Measurements from ENCODE around the gene ABHD8.
A peak's percentile ranks its signal among the peaks of the same experiment; 100 is the strongest.

Gene ABHD8

DNA sequence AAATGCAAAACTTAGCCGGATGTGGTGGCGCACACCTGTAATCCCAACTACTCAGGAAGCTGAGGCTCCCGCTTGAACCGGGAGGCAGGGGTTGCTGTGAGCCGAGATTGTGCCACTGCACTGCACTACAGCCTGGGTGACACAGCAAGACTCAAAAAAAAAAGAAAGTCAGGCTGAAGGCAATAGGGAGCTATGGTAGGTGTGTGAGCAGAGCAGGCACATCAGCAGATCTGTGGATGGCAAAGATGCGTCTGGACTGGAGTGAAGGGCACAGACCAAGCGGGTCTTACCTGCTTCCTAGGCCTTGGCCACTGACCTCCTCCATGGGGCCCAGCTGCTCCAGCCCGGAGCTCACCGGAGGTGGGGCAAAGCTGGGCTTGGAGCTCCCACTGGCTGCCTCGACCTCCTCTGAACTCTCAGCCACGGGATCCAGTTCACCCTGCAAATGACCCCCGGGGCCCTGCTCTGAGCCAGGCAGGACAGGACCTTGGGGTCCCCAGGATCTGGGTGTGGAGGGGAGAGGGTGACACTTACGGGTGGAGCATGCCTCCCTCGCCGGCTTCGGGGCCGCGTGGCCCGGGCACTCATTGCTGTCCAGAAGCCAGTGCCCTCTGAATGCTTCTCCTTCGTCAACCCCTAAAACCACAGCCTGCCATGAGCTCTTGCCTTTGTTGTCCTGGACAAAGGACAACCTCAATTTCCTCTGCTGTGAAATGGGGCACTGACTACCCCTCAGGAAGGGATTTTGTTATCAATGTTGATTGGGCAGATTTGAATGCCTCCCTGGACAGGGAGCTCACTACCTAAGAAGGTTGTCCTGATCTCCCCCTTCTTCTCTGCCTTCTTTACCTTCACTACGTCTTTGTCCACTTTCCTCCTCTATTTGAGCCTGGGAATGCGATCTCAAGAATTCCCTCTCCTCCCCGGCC lies 39.2 kb downstream of the ABHD8 start:
- DNase-seq: no peak

DNA sequence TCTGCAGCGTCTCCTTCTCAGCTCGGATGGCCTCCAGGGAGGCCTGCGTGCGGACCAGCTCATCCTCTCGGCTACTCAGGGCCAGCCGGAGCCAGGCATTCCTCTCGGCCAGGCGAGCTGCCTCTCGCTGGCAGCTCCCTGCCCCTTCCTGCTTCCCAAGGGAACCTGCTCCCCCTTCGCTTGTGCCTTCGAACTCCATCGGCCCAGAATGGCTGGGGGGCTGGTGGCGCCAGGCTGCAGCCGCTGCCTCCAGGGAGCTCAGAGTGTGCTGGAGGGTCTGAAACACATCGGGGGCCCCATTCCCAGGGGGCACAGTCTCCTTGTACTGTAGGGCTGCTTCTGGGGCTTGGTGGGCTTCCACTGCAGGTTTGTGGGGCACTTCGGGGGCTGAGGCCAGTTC lies 40.7 kb downstream of the ABHD8 start:
- no peak for DNase-seq

DNA sequence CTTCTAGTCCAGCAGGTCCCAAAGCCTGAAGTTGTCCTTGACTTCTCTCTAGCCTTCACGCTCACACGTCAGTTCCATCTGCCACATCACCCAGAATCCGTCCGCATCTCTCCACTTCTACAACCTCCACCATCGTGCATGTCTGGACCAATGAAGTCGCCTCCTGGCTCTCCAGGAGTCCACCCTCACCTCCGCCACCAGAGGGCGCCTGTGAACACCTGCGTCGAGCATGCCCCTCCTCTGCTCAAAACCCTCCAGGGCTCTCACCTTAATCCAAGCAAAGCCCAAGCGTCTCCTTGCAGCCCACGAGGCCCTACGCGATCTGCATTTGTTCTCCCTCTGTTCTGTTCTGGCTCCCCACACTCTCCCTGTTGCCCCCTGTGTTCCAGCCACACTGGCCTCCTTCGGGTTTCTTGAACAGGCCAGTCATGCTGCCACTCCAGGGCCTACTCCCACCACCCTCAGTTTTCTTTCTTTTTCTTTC lies 42.3 kb downstream of the ABHD8 start:
- DNase-seq: peak; percentile 88

DNA sequence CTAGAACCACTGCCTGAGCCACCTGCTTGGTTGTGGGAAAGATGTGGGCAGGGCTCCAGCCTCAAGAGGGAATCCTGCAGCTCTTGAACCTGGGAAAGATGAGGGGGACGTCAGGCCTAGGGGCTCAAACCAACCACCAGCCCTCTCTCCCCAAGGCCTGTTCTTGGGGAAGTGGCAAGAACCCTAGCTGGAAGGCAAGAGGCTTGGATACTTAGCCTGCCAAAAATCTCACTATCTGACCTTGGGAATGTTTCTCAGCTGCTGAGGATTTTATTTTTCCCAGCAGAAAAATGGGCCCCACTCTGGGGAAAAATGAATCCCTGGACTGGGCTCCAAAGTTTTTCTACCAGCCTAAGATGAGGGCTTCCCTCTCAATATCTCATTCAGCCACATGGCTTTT lies 43.3 kb downstream of the ABHD8 start:
- DNase-seq: no peak

DNA sequence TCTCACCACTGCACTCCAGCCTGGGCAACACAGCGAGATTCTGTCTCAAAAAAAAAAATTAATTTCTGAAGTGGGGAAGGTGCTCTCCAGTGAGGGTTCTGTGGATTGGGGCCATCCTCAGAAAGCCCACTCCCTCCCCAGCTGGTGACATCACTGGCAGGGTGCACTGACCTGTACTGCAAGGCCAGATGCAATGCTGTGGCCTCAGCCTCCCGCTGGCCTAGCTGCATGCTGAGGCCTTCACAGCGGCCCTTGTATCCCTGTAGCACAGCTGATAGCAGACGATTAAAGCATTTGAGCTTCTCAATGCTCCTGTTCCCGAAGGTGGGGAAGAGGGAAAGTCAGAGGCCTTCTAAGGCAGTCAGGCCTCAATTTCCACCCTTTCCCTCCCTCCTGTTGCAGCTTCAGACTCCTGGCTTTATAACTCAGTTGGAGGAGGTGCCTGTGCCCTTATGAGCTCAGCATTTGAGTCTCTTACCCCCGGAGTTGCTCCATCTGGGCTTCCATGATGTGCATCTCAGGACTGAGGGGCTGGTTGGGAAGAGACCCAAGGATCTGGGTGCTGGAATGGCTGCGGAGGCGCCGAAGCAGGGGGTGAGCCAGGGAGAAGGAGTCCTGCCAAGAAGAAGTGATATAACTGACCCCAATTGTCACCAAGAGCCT lies 44.0 kb downstream of the ABHD8 start:
- DNase-seq: no peak

DNA sequence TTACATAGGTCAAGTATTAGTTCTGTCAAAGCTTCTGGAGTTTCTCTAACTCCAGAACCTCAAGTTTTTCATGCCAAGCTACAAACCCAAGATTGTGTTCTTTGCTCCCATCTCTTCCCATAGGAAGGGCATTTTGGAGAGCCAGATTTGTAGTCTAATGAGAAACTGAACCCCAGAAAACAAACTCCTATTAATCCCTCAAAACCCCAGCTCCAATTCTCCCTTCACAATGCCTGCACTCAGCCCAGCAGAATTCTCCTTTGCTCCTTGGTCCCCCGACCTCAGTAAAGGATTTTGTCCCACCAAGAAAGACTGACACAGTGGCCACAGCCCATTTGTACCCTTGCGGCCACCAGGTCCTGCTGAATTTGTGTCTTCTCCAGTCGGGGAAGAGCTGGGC lies 47.1 kb downstream of the ABHD8 start:
- DNase-seq: no peak

DNA sequence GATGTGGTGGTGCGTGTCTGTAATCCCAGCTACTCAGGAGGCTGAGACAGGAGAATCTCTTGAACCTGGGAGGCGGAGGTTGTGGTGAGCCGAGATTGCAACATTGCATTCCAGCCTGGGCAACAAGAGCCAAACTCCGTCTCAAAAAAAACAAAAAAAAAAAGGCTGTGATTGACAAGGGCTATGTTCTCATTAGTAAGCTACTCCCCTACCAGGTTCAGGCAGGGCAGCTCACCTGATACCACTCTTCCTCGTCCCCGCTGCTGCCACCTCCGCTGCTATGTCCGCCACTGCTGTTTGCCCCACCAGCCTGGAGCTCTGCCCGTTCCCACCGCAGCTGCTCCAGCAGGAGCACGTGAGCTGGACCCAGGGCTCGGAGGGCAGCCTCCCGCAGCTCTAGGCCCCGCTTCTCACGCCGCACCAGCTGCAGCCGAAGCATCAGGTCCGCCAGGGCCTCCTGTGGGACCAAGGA lies 48.0 kb downstream of the ABHD8 start:
- no peak for DNase-seq

DNA sequence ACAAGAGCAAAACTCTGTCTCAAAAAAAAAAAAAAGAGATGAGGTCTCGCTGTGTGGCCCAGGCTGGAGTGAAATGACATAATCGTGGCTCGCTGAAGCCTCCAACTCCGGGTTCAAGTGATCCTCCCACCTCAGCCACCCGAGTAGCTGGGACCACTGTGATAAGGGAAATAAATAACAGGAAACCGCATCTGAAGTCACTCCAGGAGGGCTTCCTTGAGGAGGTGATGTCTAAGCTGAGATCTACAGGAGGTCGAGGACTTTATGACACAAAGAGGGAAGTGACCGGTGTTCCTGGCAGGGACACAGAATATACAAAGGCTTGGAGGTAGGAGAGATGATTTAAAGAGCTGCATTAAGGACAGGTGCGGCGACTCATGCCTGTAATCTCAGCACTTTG lies 48.6 kb downstream of the ABHD8 start:
- DNase-seq: no peak

DNA sequence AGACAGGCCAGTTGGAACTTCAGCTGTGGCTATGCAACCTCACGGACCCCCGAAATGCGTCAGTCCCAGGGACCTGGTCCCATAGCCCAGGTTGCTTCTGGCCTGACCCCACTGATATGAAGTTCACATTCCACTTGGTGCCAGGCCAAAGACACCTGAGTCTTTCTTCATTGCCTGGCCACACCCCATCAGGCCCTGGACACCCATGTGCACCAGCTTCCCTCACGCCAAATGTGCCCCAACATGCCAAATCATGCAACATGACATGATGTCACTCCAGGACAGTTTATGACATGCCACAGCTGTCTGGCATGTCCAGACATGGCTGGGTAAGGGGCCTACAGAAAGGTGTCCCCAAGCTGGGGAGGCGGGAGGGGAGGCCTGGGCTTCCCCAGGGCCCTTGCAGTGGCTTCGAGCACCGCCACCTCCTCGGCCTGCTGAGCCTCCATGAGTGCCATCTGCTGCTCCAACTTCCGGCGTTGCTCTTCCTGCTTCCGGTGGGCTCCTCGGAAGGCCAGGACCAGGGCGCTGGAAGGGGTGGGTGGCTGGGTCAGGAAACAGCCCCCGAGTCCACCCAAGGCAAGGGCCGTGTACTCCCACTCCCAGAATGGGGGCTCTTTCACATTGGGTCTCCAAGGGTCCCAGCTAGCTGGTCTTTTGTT lies 53.2 kb downstream of the ABHD8 start:
- no peak for DNase-seq

DNA sequence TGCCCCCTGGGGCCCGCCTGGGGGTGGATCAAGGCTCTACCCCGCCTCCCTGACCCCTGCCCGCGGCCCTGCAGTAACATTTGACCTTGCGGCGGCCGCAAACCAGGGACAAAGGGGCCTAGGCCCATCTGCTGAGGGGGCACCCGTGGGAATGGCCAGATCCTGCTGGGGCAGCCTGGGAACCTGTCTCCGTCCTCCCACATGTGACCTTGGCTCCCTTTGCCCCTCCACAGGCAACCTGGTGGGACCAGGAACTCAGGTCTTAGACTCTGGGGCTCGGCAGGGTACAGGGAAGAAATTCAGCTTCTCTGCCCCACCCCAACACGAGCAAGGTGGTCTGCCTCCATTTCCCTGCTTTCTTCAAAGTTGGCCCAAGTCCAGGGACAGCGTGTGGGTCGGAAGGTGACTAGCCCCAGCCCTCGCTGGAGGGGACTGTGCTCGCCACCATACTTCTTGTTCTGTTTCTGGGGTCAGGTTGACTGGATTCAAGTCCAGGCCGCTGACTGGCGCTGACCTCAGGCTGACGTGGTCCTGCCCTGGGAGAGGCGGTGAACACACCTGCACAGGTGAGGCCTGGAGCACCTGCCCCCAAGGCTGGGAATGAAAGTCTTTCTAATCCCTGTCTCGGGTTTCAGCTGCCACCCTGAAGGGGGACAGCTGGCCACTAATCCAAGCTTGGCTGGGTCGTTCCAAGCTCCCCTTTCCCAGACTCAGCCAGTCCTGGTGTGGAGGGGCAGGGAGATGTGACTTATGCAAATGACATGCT lies 55.0 kb downstream of the ABHD8 start:
- no peak for DNase-seq

DNA sequence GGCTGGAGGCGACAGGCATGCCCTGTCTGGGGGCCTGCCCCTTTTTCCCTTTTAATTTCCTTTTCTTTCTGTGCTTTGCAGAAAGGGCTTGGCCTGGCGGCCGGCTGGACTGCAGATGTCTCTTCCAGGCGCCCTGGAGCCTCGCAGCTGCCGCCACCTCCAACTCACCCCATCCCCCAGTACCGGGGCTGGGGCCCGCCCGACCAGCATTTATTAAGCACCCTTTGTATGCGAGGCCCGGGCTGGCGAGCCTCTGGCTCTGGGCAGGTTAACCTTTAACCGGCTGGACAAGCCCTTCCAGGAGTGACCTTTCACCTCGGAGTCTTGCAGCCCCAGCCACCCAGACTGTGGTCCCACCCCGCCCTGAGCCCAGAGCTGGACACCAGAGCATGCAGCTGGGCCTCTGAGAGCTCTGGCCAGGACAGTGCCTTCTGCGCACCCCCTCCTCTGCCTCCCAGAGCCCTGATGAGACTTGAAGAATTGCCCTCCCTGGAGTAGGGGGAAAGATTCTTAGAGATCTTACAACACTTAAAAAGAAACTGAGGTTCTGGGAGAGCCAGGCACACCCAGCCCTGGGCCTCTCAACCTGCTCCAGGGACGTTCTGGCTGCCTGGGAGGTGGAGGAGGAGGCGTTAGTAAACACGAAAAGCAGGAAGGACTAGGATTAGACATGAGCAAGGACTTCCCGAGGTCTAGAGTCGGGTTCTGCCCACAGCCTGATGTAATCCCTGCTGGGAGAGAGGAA lies 56.4 kb downstream of the ABHD8 start:
- DNase-seq: no peak

DNA sequence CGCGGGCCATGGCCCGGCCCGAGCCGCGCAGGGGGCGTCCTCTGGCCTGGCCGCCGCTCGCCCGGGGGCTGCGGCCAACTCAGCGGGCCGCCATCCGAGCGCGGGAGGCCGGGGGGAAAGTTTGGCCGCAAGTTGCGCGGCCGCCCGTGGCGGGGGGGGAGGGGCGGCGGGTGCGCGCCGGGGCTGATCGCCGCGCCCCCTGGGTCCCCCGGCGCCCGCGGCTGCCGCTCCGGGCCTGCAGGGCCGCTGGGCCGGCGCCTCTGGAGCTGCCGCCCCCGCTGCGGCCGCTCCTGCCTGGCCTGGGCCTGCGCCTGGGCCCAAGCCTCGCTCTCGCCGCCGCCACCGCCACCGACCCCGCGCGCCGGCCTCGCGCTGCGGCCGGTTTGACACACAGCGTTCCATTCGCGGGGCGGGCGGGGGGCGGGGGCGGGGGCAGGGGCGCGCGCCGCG lies 57.7 kb downstream of the ABHD8 start, which contains the start of gene NR2F6:
TSS of gene NR2F6 (minus strand) at position 385 of the 450 bp plus-strand sequence. CDS start 699 bp downstream, outside the sequence.
- DNase-seq: no peak

DNA sequence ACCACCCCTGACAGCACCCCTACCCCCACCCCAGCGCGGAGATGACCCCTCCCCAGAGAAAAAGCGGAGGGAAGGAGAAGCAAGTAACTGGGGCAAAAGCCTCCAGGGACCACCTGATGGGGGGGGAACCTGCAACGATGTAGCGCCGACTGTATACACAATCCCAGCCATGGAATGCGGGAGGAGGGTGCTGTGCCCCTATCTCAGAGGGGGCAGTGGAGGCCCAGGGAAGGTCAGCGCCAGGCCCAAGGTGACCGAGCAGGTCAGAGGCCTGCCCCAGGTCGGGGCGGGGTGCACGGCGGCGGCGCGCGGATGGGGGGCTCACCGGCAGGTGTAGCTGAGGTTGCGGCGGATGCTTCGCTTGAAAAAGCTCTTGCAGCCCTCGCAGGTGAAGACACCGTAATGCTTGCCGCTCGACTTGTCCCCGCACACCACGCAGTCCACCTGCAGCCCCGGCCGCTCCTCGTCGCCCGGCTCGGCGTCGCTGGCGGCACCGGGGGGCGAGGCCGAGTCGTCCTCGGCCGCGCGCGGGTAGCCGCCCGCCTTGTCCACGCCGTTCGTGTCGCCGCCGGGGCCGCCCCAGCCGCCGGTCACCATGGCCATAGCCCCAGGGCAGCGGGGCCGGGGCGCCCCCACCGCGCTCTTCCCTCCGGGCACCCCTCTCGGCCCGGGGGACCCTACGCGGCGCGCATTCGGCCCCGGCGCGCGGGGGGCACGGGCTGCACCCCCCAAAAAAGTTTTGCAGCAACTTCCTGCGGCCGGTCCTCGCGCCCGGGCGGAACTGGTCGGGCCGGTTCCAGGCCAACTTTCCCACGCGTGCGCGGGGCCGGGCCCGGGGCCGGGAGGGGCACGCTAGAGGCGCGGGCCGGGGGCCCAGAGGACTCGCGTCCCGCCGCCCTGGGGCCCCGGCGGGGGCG lies 58.3 kb downstream of the ABHD8 start:
- no peak for DNase-seq

DNA sequence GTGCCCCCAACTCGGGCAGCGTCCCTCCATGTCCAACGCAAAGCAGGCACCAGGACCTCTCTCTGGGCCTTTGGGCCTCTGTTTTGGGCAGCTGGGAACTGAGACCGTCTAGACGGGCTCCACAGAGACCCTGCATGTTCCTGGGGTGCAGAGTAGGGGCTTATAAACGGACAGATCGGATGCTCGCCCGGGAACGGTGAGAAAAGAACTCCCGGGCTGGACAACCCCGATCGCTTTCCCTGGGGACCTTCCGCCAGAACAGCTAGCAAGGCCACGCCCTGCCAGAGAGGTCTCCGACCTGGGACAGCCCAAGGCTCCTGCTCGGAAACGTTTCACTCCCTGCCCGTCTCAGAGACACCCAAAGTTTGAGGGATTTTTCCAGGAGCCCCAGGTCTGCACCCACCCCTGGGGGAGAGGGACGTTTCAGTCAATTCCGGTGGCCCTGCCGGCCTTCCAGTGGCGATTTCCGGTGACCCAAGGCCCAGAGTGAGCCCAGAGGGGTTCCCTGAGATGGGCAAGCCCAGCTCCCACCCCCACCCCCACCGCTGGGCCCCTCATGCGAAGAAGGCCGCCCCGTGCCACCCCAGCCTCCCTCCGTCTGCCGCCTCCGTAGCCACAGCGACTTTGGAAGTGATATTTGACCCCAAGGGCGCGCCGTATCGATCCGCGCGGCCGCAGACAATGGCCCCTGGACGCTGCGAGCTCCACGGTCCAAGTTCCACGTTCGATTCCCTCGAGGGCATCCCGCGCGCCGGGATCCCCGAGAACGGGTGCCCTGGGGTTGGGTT lies 59.2 kb downstream of the ABHD8 start:
- DNase-seq: no peak

DNA sequence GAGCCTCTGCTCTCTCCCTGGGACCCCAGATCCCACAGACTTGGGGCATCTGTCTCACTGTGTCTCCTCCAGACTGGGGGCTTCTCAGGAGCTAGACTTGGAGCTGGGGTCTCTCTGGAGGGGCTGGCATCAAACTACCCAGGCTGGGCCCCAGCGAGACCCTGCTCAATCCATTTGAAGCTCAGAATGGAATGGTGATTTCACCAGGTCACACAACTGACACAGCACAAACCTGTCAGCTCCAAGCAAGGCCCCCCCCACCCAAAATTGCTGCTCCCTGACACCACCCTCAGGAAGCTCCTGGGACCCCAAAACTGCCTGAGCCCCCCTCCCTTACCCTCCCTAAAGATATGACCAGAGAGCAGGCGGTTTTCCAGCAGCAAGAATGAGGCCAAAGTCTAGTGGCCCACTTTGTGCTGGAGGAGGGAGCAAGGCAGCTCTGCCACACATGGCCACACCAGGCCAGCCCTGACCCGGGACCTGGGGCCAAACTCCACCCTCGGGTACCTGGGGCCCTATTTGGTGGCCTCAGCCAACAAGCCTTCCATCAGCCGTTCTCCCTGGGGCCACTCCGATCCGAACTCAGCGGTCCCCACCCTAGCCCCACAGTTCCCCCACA lies 59.9 kb downstream of the ABHD8 start:
- DNase-seq: no peak

DNA sequence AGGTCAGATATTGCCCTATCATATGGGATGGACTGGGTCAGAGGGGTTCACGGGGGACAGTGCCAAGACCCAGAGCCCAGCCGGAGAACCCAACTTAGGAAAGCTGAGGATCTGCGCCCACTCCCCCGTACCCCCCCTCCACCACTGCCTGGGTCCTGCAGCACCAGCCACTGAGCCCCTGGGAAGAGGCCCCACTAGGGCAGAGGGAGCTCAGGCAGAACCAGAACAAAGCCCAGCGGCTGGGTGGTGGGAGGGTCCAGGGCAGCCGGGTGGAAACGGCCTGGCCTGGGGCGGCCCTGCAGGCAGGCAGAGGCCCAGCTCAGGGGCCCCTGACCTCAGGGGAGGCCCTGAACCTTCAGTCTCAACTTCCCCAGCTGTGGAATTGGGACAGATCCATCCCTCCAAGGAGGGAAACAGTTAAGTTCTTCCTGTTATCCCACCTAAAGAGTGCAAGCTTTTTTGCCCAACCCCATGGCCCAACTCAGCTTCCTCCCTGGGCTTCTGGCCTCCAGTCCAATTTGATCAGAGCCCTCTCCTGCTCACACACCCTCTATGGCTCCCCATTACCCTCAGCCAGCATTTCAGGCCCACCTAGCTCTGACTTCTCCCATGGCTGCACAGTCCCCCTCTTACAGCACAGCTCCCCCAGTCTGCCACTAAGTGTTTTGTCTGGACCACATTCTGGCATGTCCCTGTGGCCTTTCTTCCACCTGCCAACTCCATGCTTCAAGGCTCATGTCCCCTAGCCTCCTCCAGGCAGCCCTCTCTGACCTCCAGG lies 60.6 kb downstream of the ABHD8 start:
- DNase-seq: no peak
